Gastrocnemius medialis (tissue), 4 donors: ENCODE measurements around the gene SSBP4. TPM values are rescaled to one million over a fixed set of nuclear protein-coding genes. Genes with fewer than 3 reads are reported as not detected.
A peak's percentile ranks its signal among the peaks of the same experiment; 100 is the strongest.

Experiments used
- ATAC-seq, 2 donors: fragments of 150-250 bp; one replicate each; pipeline ENCODE4 v1.9.1; 2016
- DNase-seq, 2 donors: peaks; one replicate each; pipeline ENCODE4 v3.0.0-alpha.2; 2019
- H3K27ac ChIP-seq, 4 donors: fragments of 200-600 bp; sonication (generic); 1 replicate in 1 of 4; 2 replicates in 3 of 4; pipeline ENCODE4 v1.5.1; 2016 to 2018; ENCODE audit warnings: mild to moderate bottlenecking in 2 of 4, moderate library complexity in 1 of 4
- H3K27me3 ChIP-seq, 3 donors: fragments of 200-600 bp; sonication (generic) in 2 of 3; 1 replicate in 1 of 3; 2 replicates in 2 of 3; pipeline versions ENCODE4 v1.5.1 to v1.6.0; 2016 to 2019; ENCODE audit warnings: mild to moderate bottlenecking in 1 of 3, moderate library complexity in 1 of 3
- H3K36me3 ChIP-seq, 2 donors: fragments of 200-600 bp; sonication (generic) in 1 of 2; one replicate each; pipeline ENCODE4 v1.5.1; 2017 to 2018
- H3K4me1 ChIP-seq, 2 donors: fragments of 200-600 bp; sonication (generic) in 1 of 2; one replicate each; pipeline ENCODE4 v1.5.1; 2016 to 2017; ENCODE audit warnings: mild to moderate bottlenecking in 2 of 2
- H3K4me3 ChIP-seq, 4 donors: fragments of 200-600 bp; sonication (generic) in 3 of 4; 1 replicate in 1 of 4; 2 replicates in 3 of 4; pipeline ENCODE4 v1.5.1; 2016 to 2019; ENCODE audit warnings: mild to moderate bottlenecking in 2 of 4
- H3K9me3 ChIP-seq, 3 donors: fragments of 200-600 bp; sonication (generic) in 2 of 3; 1 replicate in 1 of 3; 2 replicates in 2 of 3; pipeline ENCODE4 v1.5.1; 2016 to 2019
- POLR2A ChIP-seq, 2 donors: fragments of 450-650 bp; IDR thresholded peaks; one replicate each; pipeline ENCODE4 v1.6.1; 2017; ENCODE audit warnings: antibody characterized with exemption in 2 of 2, mild to moderate bottlenecking in 2 of 2, moderate library complexity in 2 of 2
- in situ Hi-C, 4 donors: fragments of 200-750 bp; cut with MboI; loops; one replicate each; pipeline versions ENCODE4 v1.15.0 to v1.8.0; 2017; ENCODE audit warnings: low sequenced_read_pairs in 4 of 4
- intact Hi-C: fragments of 100-400 bp; cut with DNase I; formaldehyde crosslinking; loops from one replicate; pipeline ENCODE4 v1.15.1; 2023; ENCODE audit warnings: low total_unique reads
- total RNA-seq, 4 donors: library from RNA; depleted of rRNA; stranded (reverse); fragments of >200 nt; gene quantifications; one replicate each; pipeline versions ENCODE4 v1.1.0 to v1.2.3, GENCODE V29; 2016
- TF ChIP-seq, protein P1 (sequence below), 5 experiments: fragments of 450-650 bp in 3 of 5; fragments of 200-600 bp in 2 of 5; sonication (generic) in 2 of 5; IDR thresholded peaks in 4 of 5; conservative IDR thresholded peaks in 1 of 5; 1 replicate in 4 of 5; 2 replicates in 1 of 5; pipeline ENCODE4 v1.5.1; 2016 to 2019; ENCODE audit warnings: antibody characterized with exemption in 5 of 5, mild to moderate bottlenecking in 3 of 5, moderate library complexity in 3 of 5

SSBP4 gene
- total RNA-seq, 4 donors from 2014 or later: 24.7 to 65.2 (median 44.1) TPM

DNA sequence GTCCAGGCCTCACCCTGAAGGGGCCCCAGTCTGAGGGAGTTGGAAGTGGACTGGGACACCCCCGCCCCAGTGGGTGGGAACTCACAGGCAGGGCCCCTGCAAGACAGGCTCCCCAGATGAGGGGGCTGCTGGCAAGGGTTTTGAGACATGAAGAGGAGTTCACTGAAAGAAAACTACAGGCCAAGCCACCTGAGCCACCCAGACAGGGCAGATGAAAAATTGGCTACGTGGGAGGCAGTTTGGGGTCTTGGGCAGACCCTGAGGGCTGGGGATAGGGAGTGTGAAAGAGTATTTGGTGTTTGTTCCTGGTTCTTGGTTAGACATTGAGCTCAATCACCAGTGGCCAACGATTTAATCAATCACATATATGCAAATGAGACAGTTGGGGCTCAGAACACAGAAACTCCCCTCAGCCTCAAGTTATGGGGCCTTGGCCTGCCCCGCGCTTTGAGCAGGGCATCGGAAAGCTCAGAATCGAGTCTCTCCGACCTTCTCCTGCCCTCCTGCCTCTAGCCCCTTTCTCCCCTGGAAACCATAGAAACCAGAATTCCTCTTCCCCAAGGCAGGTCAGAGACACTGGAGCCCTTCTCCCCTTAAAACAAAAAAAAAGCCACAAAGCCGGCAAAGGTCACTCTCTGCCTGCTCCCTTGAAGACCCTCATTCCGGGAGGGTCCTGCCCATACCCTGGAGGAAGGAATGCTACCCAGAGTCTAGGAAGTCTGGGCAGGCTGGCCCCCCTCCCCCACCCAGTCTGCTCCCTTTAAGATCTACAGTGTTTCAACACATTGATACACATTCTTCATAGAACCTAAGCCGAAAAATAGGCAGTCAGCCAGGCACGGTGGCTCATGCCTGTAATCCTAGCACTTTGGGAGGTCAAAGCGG lies 20.1 kb downstream of the SSBP4 start:
- TF ChIP-seq POLR2A (IDR thresholded peaks at IDR 0.05): no peak
- TF ChIP-seq, protein P1, sequence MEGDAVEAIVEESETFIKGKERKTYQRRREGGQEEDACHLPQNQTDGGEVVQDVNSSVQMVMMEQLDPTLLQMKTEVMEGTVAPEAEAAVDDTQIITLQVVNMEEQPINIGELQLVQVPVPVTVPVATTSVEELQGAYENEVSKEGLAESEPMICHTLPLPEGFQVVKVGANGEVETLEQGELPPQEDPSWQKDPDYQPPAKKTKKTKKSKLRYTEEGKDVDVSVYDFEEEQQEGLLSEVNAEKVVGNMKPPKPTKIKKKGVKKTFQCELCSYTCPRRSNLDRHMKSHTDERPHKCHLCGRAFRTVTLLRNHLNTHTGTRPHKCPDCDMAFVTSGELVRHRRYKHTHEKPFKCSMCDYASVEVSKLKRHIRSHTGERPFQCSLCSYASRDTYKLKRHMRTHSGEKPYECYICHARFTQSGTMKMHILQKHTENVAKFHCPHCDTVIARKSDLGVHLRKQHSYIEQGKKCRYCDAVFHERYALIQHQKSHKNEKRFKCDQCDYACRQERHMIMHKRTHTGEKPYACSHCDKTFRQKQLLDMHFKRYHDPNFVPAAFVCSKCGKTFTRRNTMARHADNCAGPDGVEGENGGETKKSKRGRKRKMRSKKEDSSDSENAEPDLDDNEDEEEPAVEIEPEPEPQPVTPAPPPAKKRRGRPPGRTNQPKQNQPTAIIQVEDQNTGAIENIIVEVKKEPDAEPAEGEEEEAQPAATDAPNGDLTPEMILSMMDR (IDR thresholded peaks at IDR 0.05 in 4 of 5, conservative IDR thresholded peaks at IDR 0.05 in 1 of 5): no peak
- in situ Hi-C loops (no loop called here), intact Hi-C loops (no loop called here)
- no peak for DNase-seq
- H3K27ac ChIP-seq: peak overlapping the region; percentile 7 to 79 (median 70)
- peaks cover 9 to 19% (median 13%) of the 10 kb centered on the region in 3 donors for H3K27me3 ChIP-seq
- no peak for ATAC-seq
- peaks cover 0 to 15% of the 10 kb centered on the region in 2 donors for H3K36me3 ChIP-seq
- H3K9me3 ChIP-seq: no peaks in the 10 kb centered on the region
- H3K4me3 ChIP-seq: no peak overlapping the region
- H3K4me1 ChIP-seq: peaks cover 7 to 14% of the 10 kb centered on the region in 2 donors

DNA sequence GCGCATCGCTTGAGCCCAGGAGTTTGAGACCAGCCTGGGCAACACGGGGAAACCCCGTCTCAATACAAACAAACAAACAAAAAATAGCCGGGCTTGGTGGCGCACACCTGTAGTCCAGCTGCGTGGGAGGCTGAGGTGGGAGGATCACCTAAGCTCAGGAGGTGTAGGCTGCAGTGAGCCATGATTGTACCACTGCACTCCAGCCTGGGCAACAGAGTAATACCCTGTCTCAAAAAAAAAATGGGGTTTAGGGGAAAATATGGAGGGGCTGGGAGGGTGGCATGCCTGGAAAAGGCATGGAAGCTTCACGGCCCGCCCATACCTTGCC lies 20.7 kb downstream of the SSBP4 start:
- in situ Hi-C loops: no loop called here
- peaks cover 9 to 19% (median 13%) of the 10 kb centered on the region in 3 donors for H3K27me3 ChIP-seq

GRCh38 chr19:18440415-18440877 lies 21.2 kb downstream of the SSBP4 start:
- H3K4me3 ChIP-seq: no peak overlapping the region
- H3K36me3 ChIP-seq: peaks cover 0 to 27% of the 10 kb centered on the region in 2 donors
- intact Hi-C loops (no loop called here), in situ Hi-C loops (no loop called here)
- DNase-seq (no peak), ATAC-seq (no peak)
- H3K27me3 ChIP-seq: peaks cover 9 to 19% (median 13%) of the 10 kb centered on the region in 3 donors
- peaks cover 7 to 14% of the 10 kb centered on the region in 2 donors for H3K4me1 ChIP-seq
- TF ChIP-seq POLR2A (IDR thresholded peaks at IDR 0.05): no peak
- TF ChIP-seq, protein P1 (IDR thresholded peaks at IDR 0.05 in 4 of 5, conservative IDR thresholded peaks at IDR 0.05 in 1 of 5): peak in 1 of 5 experiments; percentile 24
- peak overlapping the region in 1 of 4 donors; percentile 79 for H3K27ac ChIP-seq
- no peaks in the 10 kb centered on the region for H3K9me3 ChIP-seq

More for the DNA sequence above, 20.7 kb downstream of the SSBP4 start:
- Histone ChIP-seq H3K27ac (peak overlapping the region in 1 of 4 donors; percentile 79), H3K9me3 (no peaks in the 10 kb centered on the region), H3K36me3 (peaks cover 0 to 21% of the 10 kb centered on the region in 2 donors), H3K4me1 (peaks cover 7 to 14% of the 10 kb centered on the region in 2 donors), H3K4me3 (no peak overlapping the region)
- no peak for DNase-seq
- ATAC-seq: no peak
- no peak for TF ChIP-seq POLR2A (IDR thresholded peaks at IDR 0.05)
- TF ChIP-seq, protein P1 (IDR thresholded peaks at IDR 0.05 in 4 of 5, conservative IDR thresholded peaks at IDR 0.05 in 1 of 5): no peak
- intact Hi-C loops: no loop called here

DNA sequence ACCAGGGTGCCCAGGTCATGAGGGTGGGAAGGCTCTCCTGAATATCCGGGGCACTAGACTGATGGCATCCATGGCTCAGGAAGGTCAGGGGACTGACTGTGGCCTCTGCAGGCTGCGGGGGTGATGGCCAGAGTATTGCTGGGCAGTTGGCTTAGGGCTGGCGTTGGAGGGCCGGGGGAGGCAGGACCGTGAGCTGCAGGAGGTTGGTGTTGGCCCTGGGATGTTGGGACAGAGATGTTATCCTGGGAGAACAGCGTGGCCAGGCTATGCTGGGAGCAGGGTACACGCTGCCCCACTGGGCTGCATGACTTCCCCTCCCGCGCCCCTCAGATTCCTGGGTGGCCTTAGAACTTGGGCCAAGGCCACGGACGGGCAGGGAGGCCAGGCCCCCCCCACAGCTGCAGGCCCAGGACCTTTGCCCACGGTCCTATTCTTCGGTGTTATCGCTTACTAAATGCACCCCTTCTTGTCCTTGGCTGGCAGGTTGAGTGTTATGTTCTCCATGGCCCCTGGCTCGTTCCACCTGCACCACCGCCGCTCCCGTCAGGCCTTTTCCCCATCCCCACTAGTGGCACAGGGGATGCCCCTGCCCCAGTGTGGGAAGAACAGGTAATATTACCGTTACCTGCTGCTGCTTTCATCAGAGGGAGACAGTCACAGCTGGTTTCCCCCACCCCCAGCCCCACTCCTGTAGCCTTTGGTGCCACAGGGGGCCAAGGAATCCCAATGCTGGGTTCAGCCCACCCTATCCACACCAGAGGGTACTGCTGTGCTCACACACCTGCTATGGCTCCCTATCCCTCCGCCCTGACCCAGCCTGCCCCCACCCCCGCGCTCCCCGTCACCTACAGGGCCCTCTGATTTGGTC lies 22.0 kb downstream of the SSBP4 start:
- Histone ChIP-seq H3K27me3 (peaks cover 9 to 19% (median 13%) of the 10 kb centered on the region in 3 donors), H3K27ac (no peak overlapping the region), H3K4me3 (no peak overlapping the region), H3K9me3 (no peaks in the 10 kb centered on the region), H3K4me1 (peaks cover 7 to 14% of the 10 kb centered on the region in 2 donors), H3K36me3 (peaks cover 0 to 34% of the 10 kb centered on the region in 2 donors)
- ATAC-seq (no peak), DNase-seq (no peak)
- intact Hi-C loops: no loop called here
- in situ Hi-C loops: no loop called here
- no peak for TF ChIP-seq POLR2A (IDR thresholded peaks at IDR 0.05)
- TF ChIP-seq, protein P1 (IDR thresholded peaks at IDR 0.05 in 4 of 5, conservative IDR thresholded peaks at IDR 0.05 in 1 of 5): no peak
